OCI-LY3 (cell line): ENCODE results near the gene KMT5B.

Experiments used
- EZH2phosphoT487 ChIP-seq: fragments of 200-600 bp; shearing (Covaris generic); IDR thresholded peaks from 2 replicates; pipeline ENCODE4 v1.6.1; 2018; ENCODE audit warnings: antibody characterized with exemption, mixed run types, low read depth
- TF ChIP-seq, protein P1 (sequence below): fragments of 200-600, 300-600 bp; sonication (generic); IDR thresholded peaks from 2 replicates; pipeline ENCODE4 v1.5.1; 2014; ENCODE audit warnings: antibody characterized with exemption, low read length, low read depth

DNA sequence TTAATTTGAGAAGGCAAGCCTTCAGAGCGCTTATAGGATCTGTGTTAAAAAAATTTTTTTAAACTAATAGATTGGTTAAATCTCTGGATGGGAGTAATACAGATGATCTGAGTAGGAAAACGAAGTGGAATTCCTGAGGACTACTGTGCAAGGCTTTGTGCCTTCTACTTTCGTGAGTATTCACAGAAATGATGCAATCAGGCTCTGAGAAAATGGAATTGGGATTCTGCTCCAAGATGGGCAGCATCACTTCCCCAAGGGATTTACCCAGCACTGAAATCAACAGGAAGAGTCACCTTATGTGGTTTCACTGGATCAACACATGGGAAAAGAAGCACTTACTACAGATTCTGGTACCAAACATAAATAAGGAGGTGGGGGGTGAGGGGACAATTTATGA is 12.5 kb downstream of the KMT5B start:
- TF ChIP-seq, protein P1, sequence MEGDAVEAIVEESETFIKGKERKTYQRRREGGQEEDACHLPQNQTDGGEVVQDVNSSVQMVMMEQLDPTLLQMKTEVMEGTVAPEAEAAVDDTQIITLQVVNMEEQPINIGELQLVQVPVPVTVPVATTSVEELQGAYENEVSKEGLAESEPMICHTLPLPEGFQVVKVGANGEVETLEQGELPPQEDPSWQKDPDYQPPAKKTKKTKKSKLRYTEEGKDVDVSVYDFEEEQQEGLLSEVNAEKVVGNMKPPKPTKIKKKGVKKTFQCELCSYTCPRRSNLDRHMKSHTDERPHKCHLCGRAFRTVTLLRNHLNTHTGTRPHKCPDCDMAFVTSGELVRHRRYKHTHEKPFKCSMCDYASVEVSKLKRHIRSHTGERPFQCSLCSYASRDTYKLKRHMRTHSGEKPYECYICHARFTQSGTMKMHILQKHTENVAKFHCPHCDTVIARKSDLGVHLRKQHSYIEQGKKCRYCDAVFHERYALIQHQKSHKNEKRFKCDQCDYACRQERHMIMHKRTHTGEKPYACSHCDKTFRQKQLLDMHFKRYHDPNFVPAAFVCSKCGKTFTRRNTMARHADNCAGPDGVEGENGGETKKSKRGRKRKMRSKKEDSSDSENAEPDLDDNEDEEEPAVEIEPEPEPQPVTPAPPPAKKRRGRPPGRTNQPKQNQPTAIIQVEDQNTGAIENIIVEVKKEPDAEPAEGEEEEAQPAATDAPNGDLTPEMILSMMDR, result no peak
- TF ChIP-seq EZH2phosphoT487, result no peak
